Mesenchymal stem cell (in vitro differentiated cells and primary cell): Measurements from ENCODE around the gene ME3.

ENCODE experiments used
- DNase-seq: peaks from one replicate; pipeline ENCODE4 v3.0.0-alpha.2; 2013
- H2AFZ ChIP-seq: one replicate; pipeline ENCODE4 v1.6.1; 2013; ENCODE audit warnings: low read depth, mild to moderate bottlenecking, control low read depth, inconsistent platforms, low read length, moderate library complexity
- H2AK5ac ChIP-seq: 2 replicates; pipeline ENCODE4 v1.6.1; 2013; ENCODE audit warnings: low read length, moderate library complexity, mild to moderate bottlenecking, inconsistent platforms; ENCODE audit not compliant: severe bottlenecking
- H2BK120ac ChIP-seq: one replicate; pipeline ENCODE4 v1.6.1; 2013; ENCODE audit warnings: low read depth, mild to moderate bottlenecking, inconsistent platforms, low read length, moderate library complexity
- H2BK12ac ChIP-seq, 2 experiments: one replicate each; pipeline ENCODE4 v1.6.1; 2013; ENCODE audit warnings: inconsistent platforms in 2 of 2, low read length in 2 of 2, mild to moderate bottlenecking in 2 of 2, moderate library complexity in 2 of 2, control low read depth in 1 of 2
- H2BK15ac ChIP-seq: one replicate; pipeline ENCODE4 v1.6.1; 2013; ENCODE audit warnings: mild to moderate bottlenecking, low read depth, inconsistent platforms; ENCODE audit not compliant: poor library complexity, severe bottlenecking
- H2BK5ac ChIP-seq: 2 replicates; pipeline ENCODE4 v1.6.1; 2013; ENCODE audit warnings: low read depth, mild to moderate bottlenecking, low read length, control low read depth, inconsistent platforms; ENCODE audit not compliant: poor library complexity, severe bottlenecking
- H3K14ac ChIP-seq, 2 experiments: one replicate each; pipeline ENCODE4 v1.6.1; 2013; ENCODE audit warnings: inconsistent platforms in 2 of 2, low read length in 2 of 2, control low read depth in 1 of 2, mild to moderate bottlenecking in 1 of 2, moderate library complexity in 1 of 2
- H3K18ac ChIP-seq, 2 experiments: one replicate each; pipeline ENCODE4 v1.6.1; 2013; ENCODE audit warnings: inconsistent platforms in 2 of 2, low read length in 2 of 2, control low read depth in 1 of 2, low read depth in 1 of 2, mild to moderate bottlenecking in 1 of 2
- H3K23ac ChIP-seq, 2 experiments: one replicate each; pipeline ENCODE4 v1.6.1; 2013; ENCODE audit warnings: inconsistent platforms in 2 of 2, low read length in 2 of 2, mild to moderate bottlenecking in 2 of 2, moderate library complexity in 2 of 2, control low read depth in 1 of 2
- H3K27ac ChIP-seq: 2 replicates; pipeline ENCODE4 v1.5.1; 2013; ENCODE audit warnings: mild to moderate bottlenecking, moderate library complexity, low read length, control low read depth, inconsistent platforms; ENCODE audit not compliant: poor library complexity, severe bottlenecking
- H3K27me3 ChIP-seq, 2 experiments: 2 replicates each; pipeline versions ENCODE4 v1.6.1 to v1.7.0; 2013; ENCODE audit warnings: low read length in 2 of 2, mild to moderate bottlenecking in 2 of 2, moderate library complexity in 2 of 2, control low read depth in 1 of 2, inconsistent platforms in 1 of 2; ENCODE audit not compliant: control insufficient read depth in 1 of 2, insufficient read depth in 1 of 2
- H3K36me3 ChIP-seq, 2 experiments: 2 replicates each; pipeline versions ENCODE4 v1.6.1 to v1.7.0; 2013; ENCODE audit warnings: low read length in 2 of 2, control low read depth in 1 of 2, inconsistent platforms in 1 of 2, low read depth in 1 of 2, mild to moderate bottlenecking in 1 of 2; ENCODE audit not compliant: insufficient read depth in 2 of 2, control insufficient read depth in 1 of 2
- H3K4ac ChIP-seq, 2 experiments: one replicate each; pipeline ENCODE4 v1.6.1; 2013; ENCODE audit warnings: inconsistent platforms in 2 of 2, low read length in 2 of 2, mild to moderate bottlenecking in 2 of 2, moderate library complexity in 2 of 2, control low read depth in 1 of 2, low read depth in 1 of 2
- H3K4me1 ChIP-seq: 2 replicates; pipeline ENCODE4 v1.6.1; 2013; ENCODE audit warnings: low read depth, low read length, control low read depth; ENCODE audit not compliant: control insufficient read depth, insufficient read depth
- H3K4me2 ChIP-seq: 2 replicates; pipeline ENCODE4 v1.6.1; 2013; ENCODE audit warnings: low read length, mild to moderate bottlenecking, inconsistent platforms; ENCODE audit not compliant: poor library complexity, severe bottlenecking
- H3K4me3 ChIP-seq, 2 experiments: 2 replicates each; pipeline versions ENCODE4 v1.5.1 to v1.7.0; 2013; ENCODE audit warnings: low read length in 2 of 2, mild to moderate bottlenecking in 2 of 2, control low read depth in 1 of 2, low read depth in 1 of 2; ENCODE audit not compliant: insufficient read depth in 1 of 2
- H3K79me1 ChIP-seq: replicated peaks from 2 replicates; pipeline ENCODE4 v1.6.1; 2013; ENCODE audit warnings: mild to moderate bottlenecking, control low read depth, low read length, inconsistent platforms; ENCODE audit not compliant: poor library complexity, severe bottlenecking
- H3K9ac ChIP-seq: 2 replicates; pipeline ENCODE4 v1.7.0; 2013; ENCODE audit warnings: mild to moderate bottlenecking, low read length, moderate library complexity
- H3K9me3 ChIP-seq: 2 replicates; pipeline ENCODE4 v1.7.0; 2013; ENCODE audit warnings: mild to moderate bottlenecking, low read length; ENCODE audit not compliant: control insufficient read depth
- H4K8ac ChIP-seq: one replicate; pipeline ENCODE4 v1.6.1; 2013; ENCODE audit warnings: inconsistent platforms, mild to moderate bottlenecking, low read length, moderate library complexity
- H4K91ac ChIP-seq: one replicate; pipeline ENCODE4 v1.6.1; 2013; ENCODE audit warnings: mild to moderate bottlenecking, low read length, inconsistent platforms
- WGBS: methylation state at CpG from one replicate; pipeline ENCODE4 v1.1.7; 2013; ENCODE audit warnings: mixed read lengths; 5-methylcytosine and 5-hydroxymethylcytosine counted together

Gene ME3

GRCh38 chr11:86575927-86576326 lies 96.5 kb downstream of the ME3 start:
- no peak overlapping the region for H2BK5ac ChIP-seq
- no peak overlapping the region for H4K8ac ChIP-seq
- peaks cover 23% of the 10 kb centered on the region for H3K4me1 ChIP-seq
- H3K23ac ChIP-seq: no peak overlapping the region
- H3K27ac ChIP-seq: no peak overlapping the region
- H3K36me3 ChIP-seq: no peaks in the 10 kb centered on the region
- H3K79me1 ChIP-seq: peaks cover 3% of the 10 kb centered on the region
- H4K91ac ChIP-seq: no peak overlapping the region
- H3K27me3 ChIP-seq: no peaks in the 10 kb centered on the region
- H3K4me3 ChIP-seq: no peak overlapping the region
- no peak overlapping the region for H3K14ac ChIP-seq
- H2AK5ac ChIP-seq: peak overlapping the region; percentile 21
- H3K4ac ChIP-seq: no peak overlapping the region
- H3K18ac ChIP-seq: no peak overlapping the region
- no peak overlapping the region for H2BK12ac ChIP-seq
- 82% methylated on average over 1 of the region's 2 CpGs for WGBS
- no peak overlapping the region for H3K9ac ChIP-seq
- H2AFZ ChIP-seq: no peak overlapping the region
- H2BK15ac ChIP-seq: no peak overlapping the region
- no peak overlapping the region for H3K4me2 ChIP-seq
- no peak overlapping the region for H2BK120ac ChIP-seq
- DNase-seq: no peak
- no peaks in the 10 kb centered on the region for H3K9me3 ChIP-seq

- 62% methylated on average over 5 of the region's 7 CpGs for WGBS
- Histone ChIP-seq H2BK12ac (no peak overlapping the region), H2BK120ac (no peak overlapping the region), H3K4me1 (peaks cover 26% of the 10 kb centered on the region), H3K27me3 (no peaks in the 10 kb centered on the region), H2BK5ac (no peak overlapping the region), H3K27ac (no peak overlapping the region), H4K91ac (no peak overlapping the region), H2BK15ac (no peak overlapping the region), H3K36me3 (no peaks in the 10 kb centered on the region), H2AFZ (no peak overlapping the region), H3K23ac (no peak overlapping the region), H3K4me3 (no peak overlapping the region), H2AK5ac (no peak overlapping the region), H3K9ac (no peak overlapping the region), H3K79me1 (peaks cover 3% of the 10 kb centered on the region), H3K14ac (no peak overlapping the region), H3K4me2 (no peak overlapping the region), H4K8ac (no peak overlapping the region), H3K9me3 (no peaks in the 10 kb centered on the region), H3K4ac (no peak overlapping the region), H3K18ac (no peak overlapping the region)
- DNase-seq: peak; percentile 68
Measured at GRCh38 chr11:86575208-86575855, 97.1 kb downstream of the ME3 start.

GRCh38 chr11:86574493-86575207 lies 97.8 kb downstream of the ME3 start:
- H3K23ac ChIP-seq: no peak overlapping the region
- peaks cover 3% of the 10 kb centered on the region for H3K79me1 ChIP-seq
- no peaks in the 10 kb centered on the region for H3K9me3 ChIP-seq
- peak overlapping the region; percentile 13 for H2AK5ac ChIP-seq
- H3K4me3 ChIP-seq: no peak overlapping the region
- 45% methylated on average over 5 of the region's 5 CpGs for WGBS
- no peak overlapping the region for H2BK12ac ChIP-seq
- H3K27me3 ChIP-seq: no peaks in the 10 kb centered on the region
- peaks cover 29% of the 10 kb centered on the region for H3K4me1 ChIP-seq
- H2BK15ac ChIP-seq: no peak overlapping the region
- no peaks in the 10 kb centered on the region for H3K36me3 ChIP-seq
- no peak overlapping the region for H2AFZ ChIP-seq
- H3K14ac ChIP-seq: no peak overlapping the region
- H3K27ac ChIP-seq: no peak overlapping the region
- peak; percentile 57 for DNase-seq
- H4K91ac ChIP-seq: no peak overlapping the region
- no peak overlapping the region for H2BK120ac ChIP-seq
- no peak overlapping the region for H3K4me2 ChIP-seq
- no peak overlapping the region for H2BK5ac ChIP-seq
- H3K4ac ChIP-seq: no peak overlapping the region
- H3K9ac ChIP-seq: no peak overlapping the region
- no peak overlapping the region for H3K18ac ChIP-seq
- no peak overlapping the region for H4K8ac ChIP-seq

- Histone ChIP-seq H3K4me2 (no peak overlapping the region), H4K91ac (no peak overlapping the region), H3K14ac (peak overlapping the region in 1 of 2 experiments; percentile 21), H2BK12ac (peak overlapping the region in 1 of 2 experiments; percentile 70), H3K36me3 (no peaks in the 10 kb centered on the region), H4K8ac (no peak overlapping the region), H3K18ac (peak overlapping the region in 1 of 2 experiments; percentile 54), H2BK120ac (no peak overlapping the region), H3K27me3 (no peaks in the 10 kb centered on the region), H3K23ac (peak overlapping the region in 1 of 2 experiments; percentile 57), H2BK5ac (peak overlapping the region; percentile 14), H3K27ac (peak overlapping the region; percentile 7), H2AK5ac (peak overlapping the region; percentile 43), H3K79me1 (peaks cover 6% of the 10 kb centered on the region), H3K9ac (no peak overlapping the region), H3K4me1 (peaks cover 32% of the 10 kb centered on the region), H3K9me3 (no peaks in the 10 kb centered on the region), H3K4ac (no peak overlapping the region), H2BK15ac (no peak overlapping the region), H3K4me3 (no peak overlapping the region), H2AFZ (no peak overlapping the region)
- WGBS: 59% methylated on average over 4 of the region's 5 CpGs
- no peak for DNase-seq
Measured at GRCh38 chr11:86571273-86571948, 101.0 kb downstream of the ME3 start.
